Stimulated activated CD8-positive, alpha-beta memory T cell treated with anti-CD3 and anti-CD28 coated beads, Interleukin-15, amount 100 ng/mL, for 24 hours (primary cell): ENCODE measurements around the gene TWIST2.

Source experiments
- DNase-seq: peaks from one replicate; pipeline ENCODE4 v3.0.0-alpha.2; 2020; ENCODE audit warnings: low read depth

Gene TWIST2

GRCh38 chr2:238838786-238839327, 9.0 kb upstream of the TWIST2 start:
- DNase-seq: no peak

GRCh38 chr2:238839428-238839827, 8.5 kb upstream of the TWIST2 start:
- DNase-seq: no peak

- DNase-seq: no peak
Measured at GRCh38 chr2:238841542-238842164, 6.2 kb upstream of the TWIST2 start.

DNA sequence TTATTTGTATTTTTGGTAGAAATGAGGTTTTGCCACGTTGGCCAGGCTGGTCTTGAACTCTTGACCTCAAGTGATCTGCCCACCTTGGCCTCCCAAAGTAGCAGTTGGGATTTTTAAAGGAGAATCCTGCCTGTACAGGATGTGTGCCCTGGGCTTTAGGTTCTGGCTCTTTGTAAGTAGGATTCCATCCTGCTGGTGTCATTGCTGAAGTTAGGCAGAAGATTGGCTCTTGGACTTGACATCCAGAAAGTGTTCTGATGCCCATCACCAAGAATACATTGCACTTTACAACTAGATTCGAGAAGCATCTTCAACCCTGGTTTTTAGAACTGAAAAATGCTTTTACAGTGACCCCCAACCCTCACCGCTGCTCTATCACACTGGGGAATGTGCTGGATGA, 4.4 kb upstream of the TWIST2 start:
- DNase-seq: no peak

DNA sequence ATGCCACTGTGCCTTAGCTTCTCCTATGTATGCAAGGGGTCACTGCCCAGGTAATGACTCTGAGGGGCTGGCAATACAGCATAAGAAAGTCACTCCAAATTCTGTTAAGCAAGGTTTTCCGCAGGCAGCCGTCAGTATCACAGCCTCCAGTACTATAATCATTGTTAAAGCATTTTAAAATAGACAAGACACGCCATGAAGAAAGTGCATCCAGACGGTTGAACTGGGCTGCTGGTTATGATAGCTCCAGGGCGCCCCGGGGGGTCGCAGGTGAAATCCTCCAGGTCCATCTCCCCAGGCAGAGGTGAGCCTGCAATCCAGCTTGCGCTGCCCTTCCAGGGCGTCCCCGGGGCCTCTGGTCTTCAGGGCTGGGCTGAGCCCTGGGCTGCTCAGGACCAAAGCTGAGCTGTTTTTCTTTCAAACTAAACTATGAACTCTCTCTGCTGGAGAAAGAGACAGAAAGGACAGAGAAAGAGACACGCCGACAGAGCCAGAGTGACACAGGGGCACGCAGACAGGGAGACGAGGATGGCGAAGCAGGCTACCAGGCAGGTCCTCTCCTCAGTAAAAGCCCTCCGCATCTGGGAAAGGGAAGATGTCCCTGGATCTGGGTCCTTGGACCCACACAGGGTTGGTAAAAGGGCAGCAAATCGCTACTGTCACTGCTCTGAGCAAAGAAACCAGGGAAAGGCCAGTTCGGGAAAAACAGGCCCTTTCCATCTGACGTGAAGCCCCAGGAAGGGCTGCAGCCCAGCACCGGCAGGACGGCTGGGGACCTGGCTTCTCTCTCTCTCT, 2.1 kb upstream of the TWIST2 start:
- no peak for DNase-seq

DNA sequence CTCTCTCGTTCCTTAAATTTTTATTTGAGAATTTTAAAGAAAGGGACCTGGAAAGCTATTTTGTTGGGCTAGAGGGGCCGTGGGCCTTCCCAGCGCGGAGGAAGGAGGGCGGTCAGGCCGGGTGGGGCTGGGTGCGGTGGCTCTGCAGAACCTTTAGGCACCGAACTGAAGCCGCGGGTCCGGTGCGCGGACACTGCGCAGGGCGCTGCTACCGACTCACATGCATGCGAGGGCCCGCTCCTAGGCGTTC, 1.6 kb upstream of the TWIST2 start:
- DNase-seq: no peak

DNA sequence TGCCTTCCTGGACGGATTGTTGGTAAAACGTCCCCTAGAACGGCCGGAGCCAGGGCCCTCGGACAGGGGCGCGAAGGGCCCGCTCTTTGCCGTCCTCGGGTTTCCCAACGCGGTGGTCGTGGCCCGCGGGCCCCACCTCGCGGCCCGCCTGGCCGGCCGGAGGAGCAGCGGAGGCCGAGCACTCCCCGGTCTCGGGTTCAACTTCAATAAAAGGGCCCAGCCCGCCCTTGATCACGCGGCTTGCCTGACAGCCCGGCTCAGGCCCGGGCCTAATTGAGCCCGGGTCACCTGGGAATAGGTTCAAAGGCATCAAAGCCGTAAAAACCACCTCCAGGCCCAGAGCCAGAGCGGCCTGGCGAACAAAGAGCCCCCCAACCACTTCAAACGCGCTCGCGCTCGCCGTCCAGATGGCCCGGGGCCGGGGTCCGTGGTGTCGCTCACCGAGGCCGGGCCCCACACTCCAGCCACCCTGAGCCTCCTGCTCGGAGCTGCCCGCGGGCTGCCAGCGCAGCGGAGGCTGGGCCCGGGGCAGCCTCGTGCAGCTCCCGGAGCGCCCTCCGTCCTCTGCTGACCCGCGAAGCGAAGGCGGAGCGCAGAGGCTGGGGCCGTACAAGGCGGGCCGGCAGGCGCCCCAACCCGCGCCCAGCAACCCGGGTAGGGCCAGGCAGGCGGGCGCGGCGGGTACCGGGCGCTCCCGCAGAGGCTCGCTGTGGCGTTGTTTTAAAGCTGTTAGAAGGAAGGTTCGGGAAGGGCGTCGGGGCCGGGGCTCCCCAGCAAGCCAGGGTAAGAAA, 1.1 kb upstream of the TWIST2 start:
- no peak for DNase-seq

- DNase-seq: no peak
Measured at GRCh38 chr2:238847419-238847801, 475 bp upstream of the TWIST2 start.

DNA sequence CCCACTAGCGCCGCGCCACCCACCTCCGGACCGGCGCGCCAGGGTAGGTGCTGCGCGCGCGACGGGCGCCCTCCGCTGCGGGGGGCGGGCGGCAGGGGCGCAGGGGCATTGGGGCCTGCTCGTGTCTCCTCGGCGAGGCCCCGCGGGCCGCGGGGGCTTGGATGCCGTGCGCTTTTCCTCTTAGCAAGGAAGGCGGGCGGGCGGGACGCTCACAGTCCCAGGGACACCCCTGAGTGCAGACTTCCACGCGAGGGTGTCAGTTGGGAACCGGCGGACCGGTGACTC, 748 bp downstream of the TWIST2 start:
- DNase-seq: no peak

DNA sequence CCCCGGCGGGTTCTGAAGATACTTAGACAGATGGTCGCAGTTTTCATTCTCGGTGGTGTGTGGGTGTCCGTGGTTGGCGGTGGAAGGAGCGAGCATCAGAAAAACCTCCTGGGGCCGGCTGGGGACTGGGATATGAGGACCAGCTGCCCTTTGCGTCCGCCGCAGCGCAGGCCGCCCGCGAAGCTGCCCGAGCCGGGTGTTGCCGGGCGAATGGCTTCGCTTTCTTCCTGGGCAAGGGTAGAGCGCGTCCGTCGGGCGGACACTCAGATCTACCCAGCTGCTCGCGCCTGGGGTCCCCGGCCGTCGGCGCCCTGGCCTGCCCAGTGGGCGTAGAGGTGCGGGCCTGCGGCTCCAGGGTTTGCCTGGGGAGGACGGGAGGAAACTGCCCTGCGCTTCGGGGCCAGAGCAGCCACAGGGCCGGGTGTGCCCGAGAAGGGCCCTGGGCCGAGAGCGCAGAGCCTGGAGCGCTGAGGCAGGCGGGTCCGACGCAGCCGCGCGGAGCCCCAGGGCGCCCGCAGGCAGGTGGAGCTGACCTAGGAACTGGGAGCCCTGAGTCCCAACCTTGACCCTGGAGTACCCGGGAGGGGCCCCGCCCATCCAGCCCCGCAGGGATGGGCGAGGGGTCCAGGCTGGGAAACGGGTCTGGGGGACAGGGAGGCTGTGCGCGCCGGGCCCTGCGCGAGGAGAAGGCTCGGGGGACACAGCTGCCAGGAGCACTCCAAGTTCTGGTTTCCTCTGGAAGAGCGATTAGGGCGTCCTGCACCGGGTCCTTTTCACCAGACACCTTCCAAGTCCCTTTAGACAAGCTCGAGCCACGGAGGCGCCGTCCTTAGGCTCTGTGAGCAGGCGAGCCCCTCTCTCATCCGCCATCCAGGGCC, 1.3 kb downstream of the TWIST2 start:
- no peak for DNase-seq

DNA sequence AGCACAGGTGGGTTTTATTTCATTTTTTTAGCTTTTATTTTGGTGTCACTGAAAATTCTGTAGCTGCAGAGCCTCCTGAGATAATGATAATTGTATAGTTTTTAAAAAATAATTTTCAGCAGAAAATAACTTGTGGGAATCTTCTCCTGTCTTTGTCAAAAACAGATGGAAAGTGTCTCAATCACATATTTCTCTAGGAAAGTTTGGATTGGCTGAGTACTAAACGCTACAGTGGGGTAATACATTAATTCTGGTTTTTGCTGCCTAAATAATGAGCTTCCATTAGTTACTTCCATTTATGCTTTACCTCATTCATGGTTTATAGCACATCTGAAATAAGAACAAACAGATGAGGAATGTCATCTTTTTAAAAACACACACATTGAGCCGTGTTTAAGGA, 2.2 kb downstream of the TWIST2 start:
- no peak for DNase-seq

- no peak for DNase-seq
Measured at GRCh38 chr2:238851026-238851425, 3.1 kb downstream of the TWIST2 start.

- DNase-seq: no peak
Measured at GRCh38 chr2:238851761-238852160, 3.9 kb downstream of the TWIST2 start.

- DNase-seq: no peak
Measured at GRCh38 chr2:238852206-238852869, 4.5 kb downstream of the TWIST2 start.

GRCh38 chr2:238853218-238853617, 5.3 kb downstream of the TWIST2 start:
- DNase-seq: no peak

- DNase-seq: no peak
Measured at GRCh38 chr2:238853721-238854120, 5.8 kb downstream of the TWIST2 start.

DNA sequence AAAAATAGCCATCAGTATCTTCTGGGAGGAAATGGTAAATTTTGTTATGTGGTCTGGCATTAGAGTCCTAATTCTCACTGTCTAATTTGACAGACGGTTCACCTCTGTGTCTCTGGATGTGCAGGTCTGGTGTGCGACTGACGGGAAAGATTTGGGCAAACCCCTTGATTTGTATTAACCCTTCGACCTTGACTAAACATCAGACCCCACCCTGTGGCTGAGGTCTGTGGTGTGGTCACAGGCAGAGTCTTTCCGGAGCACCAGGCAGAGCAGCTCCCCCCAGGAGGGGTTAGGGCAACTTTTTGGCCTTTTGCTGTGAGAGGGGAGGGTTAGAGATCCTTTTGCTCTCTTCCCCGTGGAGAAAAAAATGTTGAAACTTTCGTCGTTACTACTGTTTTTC, 6.4 kb downstream of the TWIST2 start:
- DNase-seq: no peak

GRCh38 chr2:238854699-238855229, 6.9 kb downstream of the TWIST2 start:
- DNase-seq: no peak

GRCh38 chr2:238855299-238855698, 7.4 kb downstream of the TWIST2 start:
- no peak for DNase-seq

GRCh38 chr2:238855891-238856580, 8.2 kb downstream of the TWIST2 start:
- no peak for DNase-seq
